HEK293 (cell line): Measurements from ENCODE around the gene PCBP4.

Experiments used
- GLIS1 ChIP-seq: fragments of 450-650 bp; formaldehyde crosslinking; IDR thresholded peaks from 2 replicates; pipeline ENCODE4 v1.5.1; 2016; ENCODE audit warnings: missing biosample characterization, missing genetic modification characterization
- GLIS2 ChIP-seq: fragments of 450-650 bp; formaldehyde crosslinking; IDR thresholded peaks from 2 replicates; pipeline ENCODE4 v1.5.1; 2016; ENCODE audit warnings: missing biosample characterization, missing genetic modification characterization
- KLF1 ChIP-seq: fragments of 450-650 bp; formaldehyde crosslinking; IDR thresholded peaks from 2 replicates; pipeline ENCODE4 v1.5.1; 2016; ENCODE audit warnings: missing biosample characterization, missing genetic modification characterization
- KLF16 ChIP-seq: fragments of 450-650 bp; formaldehyde crosslinking; IDR thresholded peaks from 2 replicates; pipeline ENCODE4 v1.5.1; 2017; ENCODE audit warnings: missing biosample characterization, missing genetic modification characterization
- MEIS1 ChIP-seq: sonication (generic); formaldehyde crosslinking; IDR thresholded peaks from 2 replicates; pipeline ENCODE4 v1.8.1; 2022; ENCODE audit warnings: missing genetic modification reagents, mild to moderate bottlenecking, borderline replicate concordance
- PBX3 ChIP-seq: sonication (generic); formaldehyde crosslinking; IDR thresholded peaks from 2 replicates; pipeline ENCODE4 v1.8.1; 2022; ENCODE audit warnings: mild to moderate bottlenecking, moderate library complexity, missing genetic modification reagents
- SALL2 ChIP-seq: fragments of 450-650 bp; formaldehyde crosslinking; IDR thresholded peaks from 2 replicates; pipeline ENCODE4 v1.5.0; 2017; ENCODE audit warnings: missing biosample characterization, mild to moderate bottlenecking, missing genetic modification characterization, borderline replicate concordance
- SETDB1 ChIP-seq: IDR thresholded peaks from one replicate; pipeline ENCODE4 v1.6.1; 2017; ENCODE audit warnings: mild to moderate bottlenecking, low read length, moderate library complexity, mixed read lengths; ENCODE audit not compliant: insufficient read length
- SP3 ChIP-seq: fragments of 450-650 bp; formaldehyde crosslinking; IDR thresholded peaks from 2 replicates; pipeline ENCODE4 v1.5.1; 2016; ENCODE audit warnings: missing biosample characterization, missing genetic modification characterization
- ZBTB1 ChIP-seq: fragments of 450-650 bp; formaldehyde crosslinking; IDR thresholded peaks from 2 replicates; pipeline ENCODE4 v1.5.1; 2016; ENCODE audit warnings: missing biosample characterization, missing genetic modification characterization
- ZBTB10 ChIP-seq: fragments of 450-650 bp; formaldehyde crosslinking; IDR thresholded peaks from 2 replicates; pipeline ENCODE4 v1.5.1; 2016; ENCODE audit warnings: missing biosample characterization, missing genetic modification characterization
- ZBTB21 ChIP-seq: fragments of 450-650 bp; formaldehyde crosslinking; IDR thresholded peaks from 2 replicates; pipeline ENCODE4 v1.5.1; 2017; ENCODE audit warnings: missing biosample characterization, missing genetic modification characterization
- ZBTB44 ChIP-seq: fragments of 450-650 bp; IDR thresholded peaks from 2 replicates; pipeline ENCODE4 v1.5.1; 2018; ENCODE audit warnings: missing biosample characterization, mild to moderate bottlenecking, missing genetic modification characterization
- ZEB2 ChIP-seq: fragments of 450-650 bp; formaldehyde crosslinking; IDR thresholded peaks from 2 replicates; pipeline ENCODE4 v1.5.1; 2016; ENCODE audit warnings: missing biosample characterization, missing genetic modification characterization
- ZNF148 ChIP-seq: fragments of 450-650 bp; formaldehyde crosslinking; IDR thresholded peaks from 2 replicates; pipeline ENCODE4 v1.5.0; 2017; ENCODE audit warnings: missing biosample characterization, missing genetic modification characterization, borderline replicate concordance
- ZNF184 ChIP-seq: fragments of 450-650 bp; IDR thresholded peaks from 2 replicates; pipeline ENCODE4 v1.5.1; 2018; ENCODE audit warnings: missing biosample characterization, mild to moderate bottlenecking, missing genetic modification characterization
- ZNF311 ChIP-seq: fragments of 450-650 bp; formaldehyde crosslinking; IDR thresholded peaks from 2 replicates; pipeline ENCODE4 v1.5.1; 2017; ENCODE audit warnings: missing biosample characterization, missing genetic modification characterization, borderline replicate concordance
- ZNF350 ChIP-seq: fragments of 450-650 bp; formaldehyde crosslinking; IDR thresholded peaks from 2 replicates; pipeline ENCODE4 v1.5.0; 2017; ENCODE audit warnings: missing biosample characterization, mild to moderate bottlenecking, missing genetic modification characterization
- ZNF394 ChIP-seq: fragments of 450-650 bp; formaldehyde crosslinking; IDR thresholded peaks from 2 replicates; pipeline ENCODE4 v1.5.1; 2016; ENCODE audit warnings: missing biosample characterization, missing genetic modification characterization, mild to moderate bottlenecking, moderate library complexity, borderline replicate concordance
- ZNF398 ChIP-seq: fragments of 450-650 bp; formaldehyde crosslinking; IDR thresholded peaks from 2 replicates; pipeline ENCODE4 v1.5.1; 2017; ENCODE audit warnings: missing biosample characterization, missing genetic modification characterization
- ZNF521 ChIP-seq: fragments of 450-650 bp; formaldehyde crosslinking; IDR thresholded peaks from 2 replicates; pipeline ENCODE4 v1.5.1; 2017; ENCODE audit warnings: missing biosample characterization, mild to moderate bottlenecking, missing genetic modification characterization
- ZNF585B ChIP-seq: fragments of 450-650 bp; formaldehyde crosslinking; IDR thresholded peaks from 2 replicates; pipeline ENCODE4 v1.5.1; 2016; ENCODE audit warnings: missing biosample characterization, missing genetic modification characterization
- ZNF596 ChIP-seq: fragments of 450-650 bp; IDR thresholded peaks from 2 replicates; pipeline ENCODE4 v1.5.0; 2018; ENCODE audit warnings: missing biosample characterization, mild to moderate bottlenecking, missing genetic modification characterization, moderate library complexity
- ZNF707 ChIP-seq: fragments of 450-650 bp; formaldehyde crosslinking; IDR thresholded peaks from 2 replicates; pipeline ENCODE4 v1.5.1; 2016; ENCODE audit warnings: missing biosample characterization, missing genetic modification characterization
- ZSCAN16 ChIP-seq: fragments of 450-650 bp; formaldehyde crosslinking; IDR thresholded peaks from 2 replicates; pipeline ENCODE4 v1.5.1; 2016; ENCODE audit warnings: missing biosample characterization, missing genetic modification characterization
- ZSCAN30 ChIP-seq: fragments of 450-650 bp; IDR thresholded peaks from 2 replicates; pipeline ENCODE4 v1.5.1; 2018; ENCODE audit warnings: missing biosample characterization, mild to moderate bottlenecking, missing genetic modification characterization, moderate library complexity

Gene PCBP4

GRCh38 chr3:51941798-51942602 lies 25.3 kb downstream of the PCBP4 start, which contains the start of the genes PARP3 and RRP9 (continued):
- TF ChIP-seq PBX3 (CRISPR knock-in tag) (peak; percentile 81; the same call in 1 of the 2 replicates), SP3 (tag by site-specific recombination) (peak; percentile 86), ZNF596 (no peak), KLF1 (peak; percentile 11; the same call in 1 of the 2 replicates), ZNF350 (tag by site-specific recombination) (no peak), ZBTB10 (tag by site-specific recombination) (peak; percentile 77), ZNF311 (tag by site-specific recombination) (no peak), ZNF398 (no peak), ZBTB21 (no peak), ZNF184 (tag by site-specific recombination) (no peak), ZNF585B (tag by site-specific recombination) (no peak), ZBTB44 (tag by site-specific recombination) (no peak), ZSCAN30 (tag by site-specific recombination) (peak; percentile 52; the same call in 1 of the 2 replicates), GLIS1 (peak; percentile 14; the same call in 1 of the 2 replicates), ZNF707 (tag by site-specific recombination) (no peak), ZNF521 (tag by site-specific recombination) (no peak), KLF16 (tag by site-specific recombination) (0 out of 2 replicates have a peak, but pooled peaks have one; percentile 38), SETDB1 (no peak), SALL2 (tag by site-specific recombination) (no peak), GLIS2 (tag by site-specific recombination) (peak; percentile 52; the same call in 1 of the 2 replicates), ZBTB1 (tag by site-specific recombination) (peak; percentile 17; the same call in 1 of the 2 replicates), MEIS1 (CRISPR knock-in tag) (no peak), ZSCAN16 (tag by site-specific recombination) (no peak), ZNF394 (tag by site-specific recombination) (peak; percentile 47; the same call in 1 of the 2 replicates), ZNF148 (no peak), ZEB2 (peak; percentile 58)
